HL-60 (cell line): ENCODE measurements around the gene AQP6.

Experiments used
- DNase-seq, 2 experiments: peaks; one replicate each; pipeline ENCODE4 v3.0.0-alpha.2; 2010 to 2020; ENCODE audit warnings: low read depth in 1 of 2, low spot score in 1 of 2
- H3K27ac ChIP-seq: fragments of 250-450 bp; sonication (Bioruptor Pico); replicated peaks from 2 replicates; pipeline ENCODE4 v1.5.1; 2020; ENCODE audit warnings: mild to moderate bottlenecking, moderate library complexity
- H3K27me3 ChIP-seq: fragments of 250-450 bp; sonication (Bioruptor Pico); 2 replicates; pipeline ENCODE4 v1.5.1; 2021; ENCODE audit warnings: mild to moderate bottlenecking, moderate library complexity; ENCODE audit not compliant: insufficient read depth, poor library complexity, severe bottlenecking
- H3K4me3 ChIP-seq: replicated peaks from 2 replicates; pipeline ENCODE4 v1.5.1; 2011; ENCODE audit warnings: mild to moderate bottlenecking, control low read depth, low read length; ENCODE audit not compliant: insufficient read depth
- GABPA ChIP-seq: IDR thresholded peaks from 2 replicates; pipeline ENCODE4 v1.6.1; 2012; ENCODE audit warnings: low read depth
- POLR2AphosphoS5 ChIP-seq: IDR thresholded peaks from 2 replicates; pipeline ENCODE4 v1.6.1; 2012; ENCODE audit warnings: low read depth
- SPI1 ChIP-seq: IDR thresholded peaks from 2 replicates; pipeline ENCODE4 v1.6.1; 2012; ENCODE audit warnings: low read depth, mild to moderate bottlenecking, borderline replicate concordance
- TF ChIP-seq, protein P1 (sequence below): IDR thresholded peaks from one replicate; pipeline ENCODE4 v1.5.1; 2011; ENCODE audit warnings: low read length, control low read depth, inconsistent platforms; ENCODE audit not compliant: insufficient read depth
- TF ChIP-seq, protein P2 (sequence below): IDR thresholded peaks from 2 replicates; pipeline ENCODE4 v1.6.1; 2012; ENCODE audit warnings: low read depth; ENCODE audit not compliant: insufficient replicate concordance

Gene AQP6

DNA sequence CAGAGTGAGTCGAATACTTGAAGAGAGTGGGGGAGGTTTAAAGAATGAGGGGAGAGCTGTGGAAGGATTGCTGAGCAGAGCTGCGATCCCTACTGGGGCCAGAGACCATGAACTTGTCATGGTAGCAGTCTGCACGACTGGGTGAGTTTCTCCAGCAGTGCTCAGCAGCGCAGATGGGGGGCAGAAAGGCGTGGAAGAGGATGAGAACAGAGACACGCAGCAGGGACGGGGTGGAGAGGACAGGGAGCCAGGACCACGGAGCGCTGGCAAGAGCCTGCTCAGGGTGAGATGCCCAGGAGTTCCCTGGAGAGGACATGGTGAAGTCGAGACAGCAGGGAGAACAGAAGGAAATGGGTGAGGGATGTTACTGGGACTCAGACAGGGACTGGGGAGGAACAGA lies 2.1 kb upstream of the AQP6 start:
- no peak for DNase-seq
- Histone ChIP-seq H3K4me3 (no peak overlapping the region), H3K27me3 (no peaks in the 10 kb centered on the region), H3K27ac (no peak overlapping the region)
- no peak for TF ChIP-seq SPI1
- no peak for TF ChIP-seq GABPA
- TF ChIP-seq, protein P1, sequence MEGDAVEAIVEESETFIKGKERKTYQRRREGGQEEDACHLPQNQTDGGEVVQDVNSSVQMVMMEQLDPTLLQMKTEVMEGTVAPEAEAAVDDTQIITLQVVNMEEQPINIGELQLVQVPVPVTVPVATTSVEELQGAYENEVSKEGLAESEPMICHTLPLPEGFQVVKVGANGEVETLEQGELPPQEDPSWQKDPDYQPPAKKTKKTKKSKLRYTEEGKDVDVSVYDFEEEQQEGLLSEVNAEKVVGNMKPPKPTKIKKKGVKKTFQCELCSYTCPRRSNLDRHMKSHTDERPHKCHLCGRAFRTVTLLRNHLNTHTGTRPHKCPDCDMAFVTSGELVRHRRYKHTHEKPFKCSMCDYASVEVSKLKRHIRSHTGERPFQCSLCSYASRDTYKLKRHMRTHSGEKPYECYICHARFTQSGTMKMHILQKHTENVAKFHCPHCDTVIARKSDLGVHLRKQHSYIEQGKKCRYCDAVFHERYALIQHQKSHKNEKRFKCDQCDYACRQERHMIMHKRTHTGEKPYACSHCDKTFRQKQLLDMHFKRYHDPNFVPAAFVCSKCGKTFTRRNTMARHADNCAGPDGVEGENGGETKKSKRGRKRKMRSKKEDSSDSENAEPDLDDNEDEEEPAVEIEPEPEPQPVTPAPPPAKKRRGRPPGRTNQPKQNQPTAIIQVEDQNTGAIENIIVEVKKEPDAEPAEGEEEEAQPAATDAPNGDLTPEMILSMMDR = no peak
- TF ChIP-seq, protein P2, sequence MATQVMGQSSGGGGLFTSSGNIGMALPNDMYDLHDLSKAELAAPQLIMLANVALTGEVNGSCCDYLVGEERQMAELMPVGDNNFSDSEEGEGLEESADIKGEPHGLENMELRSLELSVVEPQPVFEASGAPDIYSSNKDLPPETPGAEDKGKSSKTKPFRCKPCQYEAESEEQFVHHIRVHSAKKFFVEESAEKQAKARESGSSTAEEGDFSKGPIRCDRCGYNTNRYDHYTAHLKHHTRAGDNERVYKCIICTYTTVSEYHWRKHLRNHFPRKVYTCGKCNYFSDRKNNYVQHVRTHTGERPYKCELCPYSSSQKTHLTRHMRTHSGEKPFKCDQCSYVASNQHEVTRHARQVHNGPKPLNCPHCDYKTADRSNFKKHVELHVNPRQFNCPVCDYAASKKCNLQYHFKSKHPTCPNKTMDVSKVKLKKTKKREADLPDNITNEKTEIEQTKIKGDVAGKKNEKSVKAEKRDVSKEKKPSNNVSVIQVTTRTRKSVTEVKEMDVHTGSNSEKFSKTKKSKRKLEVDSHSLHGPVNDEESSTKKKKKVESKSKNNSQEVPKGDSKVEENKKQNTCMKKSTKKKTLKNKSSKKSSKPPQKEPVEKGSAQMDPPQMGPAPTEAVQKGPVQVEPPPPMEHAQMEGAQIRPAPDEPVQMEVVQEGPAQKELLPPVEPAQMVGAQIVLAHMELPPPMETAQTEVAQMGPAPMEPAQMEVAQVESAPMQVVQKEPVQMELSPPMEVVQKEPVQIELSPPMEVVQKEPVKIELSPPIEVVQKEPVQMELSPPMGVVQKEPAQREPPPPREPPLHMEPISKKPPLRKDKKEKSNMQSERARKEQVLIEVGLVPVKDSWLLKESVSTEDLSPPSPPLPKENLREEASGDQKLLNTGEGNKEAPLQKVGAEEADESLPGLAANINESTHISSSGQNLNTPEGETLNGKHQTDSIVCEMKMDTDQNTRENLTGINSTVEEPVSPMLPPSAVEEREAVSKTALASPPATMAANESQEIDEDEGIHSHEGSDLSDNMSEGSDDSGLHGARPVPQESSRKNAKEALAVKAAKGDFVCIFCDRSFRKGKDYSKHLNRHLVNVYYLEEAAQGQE = no peak
- no peak for TF ChIP-seq POLR2AphosphoS5

DNA sequence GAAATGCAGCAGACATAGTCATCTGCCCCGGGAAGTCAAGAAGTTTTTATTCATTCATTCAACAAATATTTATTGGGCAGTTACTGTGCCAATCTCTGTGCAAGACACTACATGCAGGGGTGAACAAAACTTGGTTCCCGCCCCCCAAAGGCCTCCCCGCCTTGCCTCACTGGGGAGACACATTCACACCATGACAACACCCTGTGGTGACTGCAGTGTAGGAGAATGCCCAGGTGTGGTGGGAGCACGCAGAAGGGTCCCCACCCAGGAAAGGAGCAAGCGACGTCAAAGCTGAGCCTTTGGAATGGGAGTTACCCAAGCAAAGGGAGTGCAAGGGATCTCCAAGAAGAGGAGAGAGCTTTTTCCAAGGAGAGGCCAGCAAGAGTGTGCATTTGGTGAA lies 1.6 kb upstream of the AQP6 start:
- TF ChIP-seq, protein P1 = no peak
- no peak for TF ChIP-seq POLR2AphosphoS5
- no peak for DNase-seq
- no peak overlapping the region for H3K27ac ChIP-seq
- no peaks in the 10 kb centered on the region for H3K27me3 ChIP-seq
- H3K4me3 ChIP-seq = no peak overlapping the region

DNA sequence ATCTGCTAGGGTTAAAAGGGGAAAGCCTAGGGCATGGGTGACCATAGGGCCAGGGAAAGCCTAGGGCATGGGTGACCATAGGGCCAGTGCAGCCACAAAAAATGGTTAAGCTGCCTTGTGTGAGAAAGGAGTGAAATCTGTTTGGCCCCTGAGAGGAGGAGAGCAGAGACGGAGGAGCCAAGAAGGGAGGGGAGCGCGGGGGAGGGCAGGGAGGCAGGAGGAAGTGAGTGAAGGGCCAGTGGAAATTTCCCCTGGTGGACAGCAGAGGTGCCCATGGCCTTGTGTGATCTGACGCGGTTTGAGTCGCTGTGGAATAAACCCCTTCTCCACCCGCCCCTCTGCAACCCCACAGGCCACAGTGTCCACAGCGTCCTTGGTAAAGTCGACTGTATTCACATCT lies 618 bp upstream of the AQP6 start:
- Histone ChIP-seq H3K27ac (no peak overlapping the region), H3K4me3 (no peak overlapping the region), H3K27me3 (no peaks in the 10 kb centered on the region)
- TF ChIP-seq GABPA (no peak), POLR2AphosphoS5 (no peak), SPI1 (no peak)
- TF ChIP-seq, protein P2 = no peak
- TF ChIP-seq, protein P1 = no peak
- DNase-seq = no peak

DNA sequence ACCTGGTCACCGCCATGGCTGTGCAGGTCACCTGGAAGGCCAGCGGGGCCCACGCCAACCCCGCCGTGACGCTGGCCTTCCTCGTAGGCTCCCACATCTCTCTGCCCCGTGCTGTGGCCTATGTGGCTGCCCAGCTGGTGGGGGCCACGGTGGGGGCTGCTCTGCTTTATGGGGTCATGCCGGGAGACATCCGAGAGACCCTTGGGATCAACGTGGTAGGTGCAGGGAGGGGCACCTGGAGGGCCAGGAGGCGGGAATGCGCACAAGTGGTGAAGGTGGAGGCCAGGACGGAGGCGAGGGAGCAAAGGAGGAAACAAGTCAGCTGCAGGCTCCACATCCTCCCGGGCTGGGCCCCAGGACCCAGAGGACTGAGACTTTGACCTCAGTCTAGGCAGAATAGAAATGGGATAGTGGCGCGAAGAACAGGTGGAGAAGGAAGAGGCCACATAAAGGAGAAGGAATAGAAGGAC lies 649 bp downstream of the AQP6 start:
- H3K4me3 ChIP-seq = no peak overlapping the region
- H3K27me3 ChIP-seq = no peaks in the 10 kb centered on the region
- no peak overlapping the region for H3K27ac ChIP-seq
- no peak for DNase-seq
- no peak for TF ChIP-seq GABPA
